HG02588 (cell line): ENCODE results near the gene TMEM255B.

ENCODE experiments used
- ATAC-seq: cut with Tn5 transposase; IDR thresholded peaks from one replicate; pipeline ENCODE4 v1.9.1; 2021; ENCODE audit warnings: mild to moderate bottlenecking, moderate library complexity; ENCODE audit not compliant: unreplicated experiment

Gene TMEM255B

GRCh38 chr13:113845055-113845454 is 86.0 kb downstream of the TMEM255B start:
- no peak for ATAC-seq

DNA sequence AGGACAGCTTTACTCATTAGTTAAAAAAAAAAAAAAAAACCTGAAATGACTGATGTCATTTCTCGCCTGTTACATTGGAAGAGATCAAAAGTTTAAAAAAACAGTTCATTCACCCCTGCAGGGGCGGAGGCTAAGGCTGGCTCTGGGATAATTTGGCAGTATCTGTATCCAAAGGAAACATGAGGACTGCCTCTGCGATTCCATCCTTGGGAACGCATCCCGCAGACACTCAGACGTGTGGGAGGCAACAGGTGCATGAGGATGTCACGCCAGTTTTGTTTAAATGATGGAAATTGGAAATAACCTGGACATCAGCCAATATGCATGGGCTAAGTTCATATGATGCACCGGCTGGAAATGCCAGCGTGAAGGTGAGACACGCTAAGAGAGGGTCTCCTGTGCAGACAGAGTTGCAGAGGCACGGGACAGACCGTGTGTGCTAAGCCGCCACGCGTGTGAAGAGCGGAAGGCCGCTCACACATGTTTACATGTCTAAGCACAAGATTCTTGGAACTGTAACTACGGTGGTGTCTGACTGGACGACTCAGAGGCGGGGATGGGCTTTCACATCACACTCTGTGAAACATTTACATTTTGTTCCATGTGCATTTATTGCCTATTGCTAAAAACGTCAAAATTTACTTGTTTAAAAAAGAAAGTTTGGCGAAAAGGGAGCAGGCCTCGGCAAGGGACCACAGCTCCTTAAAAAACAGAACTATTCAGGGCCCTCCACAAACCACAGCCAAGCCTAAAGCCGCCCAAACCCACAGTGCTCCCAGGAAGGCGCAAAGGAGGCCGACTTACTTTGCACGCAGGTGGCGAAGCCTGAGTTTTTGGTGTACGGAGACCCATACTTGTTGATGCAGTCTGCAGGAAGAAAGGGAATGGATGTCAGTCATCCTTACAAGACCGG is 87.0 kb downstream of the TMEM255B start:
- no peak for ATAC-seq

- no peak for ATAC-seq
Observed at GRCh38 chr13:113846636-113847318, 87.8 kb downstream of the TMEM255B start.

DNA sequence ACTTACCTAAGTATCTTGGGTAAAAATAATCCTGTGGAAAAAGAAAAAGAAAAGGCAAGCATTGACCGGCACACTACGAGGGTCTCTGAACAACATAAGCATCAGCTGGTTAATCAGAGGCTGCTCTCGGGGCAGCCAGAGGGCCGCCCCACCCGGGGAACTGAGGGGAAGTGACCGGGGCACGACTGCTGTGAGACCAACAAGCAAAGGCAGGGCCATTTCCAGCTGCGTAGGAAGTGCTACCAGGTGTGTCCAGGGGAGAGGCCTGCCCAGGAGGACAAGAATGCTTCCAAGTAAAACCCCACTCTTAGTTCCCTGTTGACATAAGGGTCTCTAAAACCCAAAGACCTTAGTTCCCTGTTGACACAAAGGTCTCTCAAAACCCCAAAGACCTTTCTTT is 89.0 kb downstream of the TMEM255B start:
- ATAC-seq, result no peak

GRCh38 chr13:113848431-113849260 is 89.6 kb downstream of the TMEM255B start:
- ATAC-seq, result no peak

DNA sequence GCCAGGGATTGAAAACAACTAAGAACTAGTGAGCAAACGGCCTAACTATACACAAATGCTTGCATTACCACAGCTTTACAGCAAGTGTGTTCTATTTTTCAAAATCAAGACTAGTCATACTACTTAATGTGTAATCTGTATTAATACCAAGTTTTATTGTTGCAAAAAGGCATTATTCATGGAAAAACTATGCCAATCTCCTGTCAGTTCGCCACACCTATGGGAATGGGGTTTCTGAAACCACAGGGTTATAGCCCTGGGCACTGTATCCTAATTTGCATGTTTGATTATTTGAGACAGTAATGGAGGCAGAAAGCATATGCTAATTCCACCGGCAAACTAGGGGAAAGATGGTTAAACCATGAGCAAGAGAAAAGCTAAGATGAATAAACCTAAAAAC is 90.5 kb downstream of the TMEM255B start:
- ATAC-seq, result no peak

GRCh38 chr13:113849981-113850721 is 91.1 kb downstream of the TMEM255B start:
- ATAC-seq, result no peak

DNA sequence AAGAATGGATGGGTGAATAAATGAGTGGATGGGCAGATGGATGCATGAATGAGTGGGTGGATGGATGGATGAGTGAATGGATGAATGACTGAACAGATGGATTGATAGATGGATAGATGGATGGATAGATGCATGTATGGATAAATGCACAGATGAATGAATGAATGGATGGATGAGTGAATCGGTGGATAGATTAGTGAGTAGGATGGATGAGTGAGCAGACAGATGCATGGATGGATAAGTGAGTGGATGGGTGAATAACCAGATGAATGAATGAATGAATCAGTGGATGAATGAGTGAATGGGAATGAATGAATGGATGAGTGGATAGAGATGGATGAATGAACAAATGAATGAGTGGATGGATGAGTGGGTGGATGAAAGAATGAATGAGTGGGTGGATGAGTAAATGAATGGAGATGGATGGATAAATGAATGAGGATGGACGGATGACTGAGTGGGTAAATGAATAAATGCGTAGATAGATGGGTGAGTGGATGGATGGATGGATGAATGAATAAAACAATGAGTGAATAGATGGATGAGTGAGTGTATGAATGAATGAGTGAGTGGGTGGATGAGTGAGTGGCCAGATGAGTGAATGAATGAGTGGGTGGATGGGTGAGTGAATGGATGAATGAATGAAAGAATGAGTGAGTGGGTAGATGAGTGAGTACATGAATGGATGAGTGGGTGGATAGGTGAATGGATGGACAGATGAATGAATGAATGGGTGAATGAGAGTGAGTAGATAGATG is 91.9 kb downstream of the TMEM255B start:
- no peak for ATAC-seq

DNA sequence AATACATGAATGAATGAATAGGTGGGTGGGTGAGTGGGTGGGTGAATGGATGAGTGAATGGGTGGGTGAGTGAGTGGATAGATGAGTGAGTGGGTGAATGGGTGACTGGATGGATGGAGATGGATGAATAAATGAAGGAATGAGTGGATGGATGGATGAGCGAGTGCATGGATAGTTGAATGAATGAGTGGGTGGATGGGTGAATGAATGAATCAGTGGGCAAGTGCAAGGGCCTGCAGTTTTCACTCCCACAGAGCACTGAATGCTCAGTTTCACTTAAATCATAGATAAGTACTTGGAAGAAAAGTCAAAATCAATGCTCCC is 92.4 kb downstream of the TMEM255B start:
- ATAC-seq, result no peak

DNA sequence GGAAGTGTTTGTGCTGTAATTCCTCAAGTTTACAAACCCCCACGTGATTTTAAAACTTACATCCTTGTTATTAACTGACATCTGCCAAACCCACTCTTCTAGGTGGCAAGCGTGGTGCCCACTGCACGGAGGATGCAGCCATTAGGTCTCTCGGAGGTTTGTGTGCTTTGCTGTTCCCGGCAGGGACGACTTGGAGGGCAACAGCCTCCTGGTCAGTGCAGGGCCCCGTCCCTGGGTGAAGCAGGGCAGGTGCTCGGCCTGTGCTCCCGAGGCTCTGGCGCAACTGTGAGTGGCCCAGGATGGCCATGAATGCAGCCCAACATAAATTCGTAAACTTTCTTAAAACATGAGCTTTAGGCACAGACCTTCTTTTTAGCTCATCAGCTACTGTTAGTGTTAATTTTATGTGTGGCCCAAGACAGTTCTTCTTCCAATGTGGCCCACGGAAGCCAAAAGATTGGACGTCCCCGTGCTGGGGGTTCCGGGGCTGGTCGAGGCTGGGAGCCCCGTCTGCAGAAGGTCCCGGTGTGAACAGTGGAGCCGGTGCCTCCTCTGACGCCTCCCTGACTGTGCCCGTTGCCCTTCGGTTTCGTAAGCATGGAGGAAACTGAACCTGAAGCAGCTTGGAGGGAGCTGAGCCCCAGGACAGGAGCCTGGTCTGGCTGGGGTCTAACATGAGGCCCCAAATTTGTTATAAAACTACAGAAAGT is 93.0 kb downstream of the TMEM255B start:
- no peak for ATAC-seq

GRCh38 chr13:113852536-113853517 is 93.8 kb downstream of the TMEM255B start:
- no peak for ATAC-seq

GRCh38 chr13:113853518-113854237 is 94.7 kb downstream of the TMEM255B start:
- no peak for ATAC-seq

DNA sequence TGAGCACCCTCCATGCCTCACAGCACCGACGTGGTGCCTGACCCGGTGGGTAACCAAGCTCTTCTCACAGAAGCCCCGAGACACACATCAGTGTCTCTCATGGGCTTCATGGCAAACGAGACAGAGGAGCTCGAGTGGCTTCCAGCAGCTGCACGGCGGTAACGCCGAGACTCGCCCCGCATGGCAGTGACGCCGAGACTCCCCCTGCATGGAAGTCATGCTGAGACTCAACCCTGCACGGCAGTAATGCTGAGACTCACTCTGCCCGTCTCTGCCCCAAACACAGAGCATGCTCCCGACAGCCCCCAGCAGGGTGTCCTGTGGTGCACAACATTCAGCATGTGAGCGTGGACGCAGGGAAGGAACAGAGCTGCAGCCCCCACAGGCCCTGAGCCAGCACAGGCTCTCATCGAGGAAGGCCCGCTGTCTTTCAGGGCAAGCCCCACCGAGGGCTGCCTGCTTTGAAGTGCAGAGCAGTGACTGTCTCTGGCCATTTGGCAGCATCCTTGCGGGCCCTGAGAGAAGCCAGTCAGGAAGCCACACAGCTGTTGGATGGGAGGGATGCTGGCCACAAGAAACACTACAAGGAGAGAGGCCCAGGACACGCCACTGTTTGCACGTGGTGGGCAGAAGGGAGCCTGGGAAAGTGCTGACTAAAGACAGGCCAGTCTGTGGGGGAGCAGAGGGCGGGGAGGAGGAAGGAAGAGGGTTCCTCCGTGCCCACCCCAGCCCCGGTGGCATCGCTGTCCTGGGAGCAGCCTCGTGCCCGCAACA is 95.4 kb downstream of the TMEM255B start:
- no peak for ATAC-seq

- no peak for ATAC-seq
Observed at GRCh38 chr13:113855012-113855921, 96.2 kb downstream of the TMEM255B start.

DNA sequence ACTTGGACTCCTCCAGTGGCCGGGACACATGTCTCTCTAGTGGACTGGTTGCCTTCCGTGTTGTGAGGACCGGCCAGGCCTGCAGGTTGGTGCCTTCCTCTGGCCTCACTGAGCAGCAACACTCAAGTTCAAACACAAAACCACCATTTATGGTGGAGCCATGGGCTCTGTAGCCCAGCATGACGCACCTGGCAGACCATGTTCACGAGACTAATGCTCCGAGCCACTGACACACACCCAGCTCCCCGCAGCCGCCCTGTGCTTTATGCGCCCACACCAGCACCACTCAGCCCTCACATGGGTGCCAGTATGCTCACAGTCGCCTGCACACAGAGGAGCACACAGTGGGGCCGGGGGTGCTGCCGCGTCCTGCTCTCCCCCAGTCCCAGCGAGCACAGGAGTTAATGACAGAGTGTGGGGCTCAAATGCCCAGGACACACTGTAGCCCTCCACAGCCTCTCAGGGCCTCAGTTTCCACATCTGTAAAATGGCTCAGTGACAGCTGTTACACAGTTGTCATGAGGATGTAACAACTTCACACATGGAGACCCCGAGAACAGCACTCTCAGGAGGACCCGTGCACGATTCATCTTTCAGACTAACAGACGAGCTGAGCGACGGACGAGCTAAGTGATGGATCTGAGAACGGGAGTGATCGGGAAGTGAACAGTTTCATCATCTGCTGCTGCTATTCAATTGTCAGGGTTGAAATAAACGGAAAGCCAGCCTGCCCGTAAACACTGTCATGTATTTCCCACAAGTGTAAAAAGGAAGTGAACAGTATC is 97.1 kb downstream of the TMEM255B start:
- ATAC-seq, result no peak
